Neural progenitor cell (in vitro differentiated cells): ENCODE data around the gene PLEKHA6. TPM values are rescaled to one million over a fixed set of nuclear protein-coding genes. Genes with fewer than 3 reads are reported as not detected.

Source experiments
- DNase-seq: peaks from one replicate; pipeline ENCODE4 v3.0.0-alpha.2; 2016; ENCODE audit warnings: low spot score
- H2AFZ ChIP-seq: fragments of 200-600 bp; sonication (generic); replicated peaks from 2 replicates; pipeline ENCODE4 v1.6.1; 2016; ENCODE audit warnings: antibody characterized with exemption
- H3F3A ChIP-seq: fragments of 200-600 bp; sonication (generic); 2 replicates; pipeline ENCODE4 v1.6.1; 2016; ENCODE audit warnings: antibody characterized with exemption, low read depth
- H3K27ac ChIP-seq: fragments of 200-600 bp; sonication (generic); 2 replicates; pipeline ENCODE4 v1.5.1; 2016; ENCODE audit warnings: mild to moderate bottlenecking
- H3K27me3 ChIP-seq: fragments of 200-600 bp; sonication (generic); 2 replicates; pipeline ENCODE4 v1.6.1; 2016; ENCODE audit warnings: mild to moderate bottlenecking, moderate library complexity
- H3K36me3 ChIP-seq: fragments of 200-600 bp; sonication (generic); 2 replicates; pipeline ENCODE4 v1.5.1; 2016
- H3K4me1 ChIP-seq: fragments of 200-600 bp; sonication (generic); 2 replicates; pipeline ENCODE4 v1.6.1; 2016; ENCODE audit warnings: mixed run types
- H3K4me2 ChIP-seq: fragments of 200-600 bp; sonication (generic); 2 replicates; pipeline ENCODE4 v1.6.1; 2016
- H3K4me3 ChIP-seq: fragments of 200-600 bp; sonication (generic); 2 replicates; pipeline ENCODE4 v1.5.1; 2016
- H3K79me2 ChIP-seq: fragments of 200-600 bp; sonication (generic); 2 replicates; pipeline ENCODE4 v1.6.1; 2016; ENCODE audit warnings: low read depth
- H3K9ac ChIP-seq: fragments of 200-600 bp; sonication (generic); 2 replicates; pipeline ENCODE4 v1.6.1; 2016
- H3K9me3 ChIP-seq: fragments of 200-600 bp; sonication (generic); 2 replicates; pipeline ENCODE4 v1.5.1; 2016; ENCODE audit warnings: low read depth
- H4K20me1 ChIP-seq: fragments of 200-600 bp; sonication (generic); 2 replicates; pipeline ENCODE4 v1.6.1; 2016; ENCODE audit warnings: low read depth
- H3K27ac Mint-ChIP-seq: 3 replicates; pipeline ENCODE4 v1.8.0; 2021; ENCODE audit warnings: mixed read lengths
- H3K27me3 Mint-ChIP-seq: 2 replicates; pipeline ENCODE4 v1.8.0; 2022; ENCODE audit warnings: low read depth, mild to moderate bottlenecking, inconsistent platforms, moderate library complexity, mixed read lengths; ENCODE audit not compliant: insufficient read depth
- H3K36me3 Mint-ChIP-seq: 3 replicates; pipeline ENCODE4 v1.8.0; 2021; ENCODE audit warnings: mixed read lengths
- H3K4me1 Mint-ChIP-seq: 3 replicates; pipeline ENCODE4 v1.8.0; 2021; ENCODE audit warnings: mixed read lengths
- H3K4me3 Mint-ChIP-seq: 3 replicates; pipeline ENCODE4 v1.8.0; 2021; ENCODE audit warnings: mild to moderate bottlenecking, moderate library complexity, mixed read lengths
- H3K9me3 Mint-ChIP-seq: 3 replicates; pipeline ENCODE4 v1.8.0; 2020; ENCODE audit warnings: mixed read lengths
- CTCF ChIP-seq: fragments of 200-600 bp; sonication (generic); IDR thresholded peaks from 2 replicates; pipeline ENCODE4 v1.5.1; 2017; ENCODE audit warnings: antibody characterized with exemption, mild to moderate bottlenecking
- EZH2 ChIP-seq: fragments of 200-600 bp; sonication (generic); IDR thresholded peaks from 2 replicates; pipeline ENCODE4 v1.6.1; 2017; ENCODE audit warnings: antibody characterized with exemption, mild to moderate bottlenecking, moderate library complexity
- EZH2phosphoT487 ChIP-seq: fragments of 200-600 bp; sonication (generic); IDR thresholded peaks from 2 replicates; pipeline ENCODE4 v1.6.1; 2017; ENCODE audit warnings: antibody characterized with exemption
- total RNA-seq: library from RNA; depleted of rRNA; stranded (reverse); fragments of >200 nt; gene quantifications from 2 replicates; pipeline ENCODE4 v1.2.3, GENCODE V29; 2015; ENCODE audit warnings: low replicate concordance

PLEKHA6 gene
- total RNA-seq, 1 donor from 2014 or later, result 0.58 TPM

GRCh38 chr1:204337583-204337982, 22.1 kb downstream of the PLEKHA6 start:
- Histone ChIP-seq H3K27me3 (peaks cover 15% of the 10 kb centered on the region), H3K36me3 (no peaks in the 10 kb centered on the region), H3K4me3 (no peak overlapping the region), H3F3A (peaks cover 12% of the 10 kb centered on the region), H3K9me3 (no peaks in the 10 kb centered on the region), H4K20me1 (no peaks in the 10 kb centered on the region), H3K4me1 (peaks cover 62% of the 10 kb centered on the region), H2AFZ (no peak overlapping the region), H3K27ac (no peak overlapping the region), H3K4me2 (no peak overlapping the region), H3K9ac (no peak overlapping the region), H3K79me2 (no peaks in the 10 kb centered on the region)
- Mint-ChIP-seq H3K4me1 (peaks cover 54% of the 10 kb centered on the region), H3K27me3 (peaks cover 2% of the 10 kb centered on the region), H3K27ac (no peak overlapping the region), H3K9me3 (no peaks in the 10 kb centered on the region), H3K36me3 (peaks cover 3% of the 10 kb centered on the region), H3K4me3 (no peak overlapping the region)
- DNase-seq, result no peak
- TF ChIP-seq EZH2phosphoT487 (no peak), EZH2 (no peak), CTCF (no peak)

GRCh38 chr1:204337036-204337429, 22.7 kb downstream of the PLEKHA6 start:
- no peak overlapping the region for H3K27ac ChIP-seq
- H3K27ac Mint-ChIP-seq, result no peak overlapping the region

GRCh38 chr1:204336421-204337035, 23.2 kb downstream of the PLEKHA6 start:
- H4K20me1 ChIP-seq, result no peaks in the 10 kb centered on the region
- H3K4me1 Mint-ChIP-seq, result peaks cover 54% of the 10 kb centered on the region
- no peaks in the 10 kb centered on the region for H3K36me3 ChIP-seq
- no peak overlapping the region for H3K4me3 Mint-ChIP-seq
- H3K79me2 ChIP-seq, result no peaks in the 10 kb centered on the region
- no peak overlapping the region for H3K27ac ChIP-seq
- peaks cover 15% of the 10 kb centered on the region for H3K27me3 ChIP-seq
- peak overlapping the region; percentile 41 for H2AFZ ChIP-seq
- no peak overlapping the region for H3K4me3 ChIP-seq
- H3F3A ChIP-seq, result peaks cover 12% of the 10 kb centered on the region
- DNase-seq, result no peak
- peak overlapping the region; percentile 41 for H3K4me2 ChIP-seq
- no peaks in the 10 kb centered on the region for H3K9me3 Mint-ChIP-seq
- H3K4me1 ChIP-seq, result peaks cover 62% of the 10 kb centered on the region
- H3K9ac ChIP-seq, result no peak overlapping the region
- no peaks in the 10 kb centered on the region for H3K9me3 ChIP-seq
- H3K27ac Mint-ChIP-seq, result no peak overlapping the region
- H3K36me3 Mint-ChIP-seq, result peaks cover 3% of the 10 kb centered on the region
- peaks cover 2% of the 10 kb centered on the region for H3K27me3 Mint-ChIP-seq
- TF ChIP-seq EZH2phosphoT487 (no peak), EZH2 (no peak), CTCF (no peak)

More at GRCh38 chr1:204337036-204337429, 22.7 kb downstream of the PLEKHA6 start:
- H2AFZ ChIP-seq, result peak overlapping the region; percentile 41
- TF ChIP-seq EZH2phosphoT487 (no peak), EZH2 (no peak)
- no peak overlapping the region for H3K4me3 ChIP-seq
- H3K4me2 ChIP-seq, result peak overlapping the region; percentile 41
- Mint-ChIP-seq H3K4me1 (peaks cover 54% of the 10 kb centered on the region), H3K4me3 (no peak overlapping the region), H3K9me3 (no peaks in the 10 kb centered on the region), H3K36me3 (peaks cover 3% of the 10 kb centered on the region), H3K27me3 (peaks cover 2% of the 10 kb centered on the region)
- H3F3A ChIP-seq, result peaks cover 12% of the 10 kb centered on the region
- H3K36me3 ChIP-seq, result no peaks in the 10 kb centered on the region
- H3K27me3 ChIP-seq, result peaks cover 15% of the 10 kb centered on the region
- no peaks in the 10 kb centered on the region for H3K79me2 ChIP-seq
- no peaks in the 10 kb centered on the region for H4K20me1 ChIP-seq
- peaks cover 62% of the 10 kb centered on the region for H3K4me1 ChIP-seq
- DNase-seq, result no peak
- no peaks in the 10 kb centered on the region for H3K9me3 ChIP-seq
- no peak overlapping the region for H3K9ac ChIP-seq

- TF ChIP-seq CTCF (no peak), EZH2phosphoT487 (no peak), EZH2 (no peak)
- DNase-seq, result no peak
- Histone ChIP-seq H3K36me3 (no peaks in the 10 kb centered on the region), H3K4me1 (peaks cover 53% of the 10 kb centered on the region), H3F3A (peaks cover 7% of the 10 kb centered on the region), H3K27me3 (peaks cover 15% of the 10 kb centered on the region), H2AFZ (no peak overlapping the region), H3K4me3 (no peak overlapping the region), H3K79me2 (no peaks in the 10 kb centered on the region), H4K20me1 (no peaks in the 10 kb centered on the region), H3K4me2 (no peak overlapping the region), H3K9me3 (no peaks in the 10 kb centered on the region), H3K27ac (no peak overlapping the region), H3K9ac (no peak overlapping the region)
- Mint-ChIP-seq H3K36me3 (peaks cover 3% of the 10 kb centered on the region), H3K4me3 (no peak overlapping the region), H3K4me1 (peaks cover 50% of the 10 kb centered on the region), H3K27me3 (no peaks in the 10 kb centered on the region), H3K9me3 (no peaks in the 10 kb centered on the region), H3K27ac (no peak overlapping the region)
Measured at GRCh38 chr1:204335533-204335932, 24.2 kb downstream of the PLEKHA6 start.
